Measurements from ENCODE around the gene MAPK8IP3. TPM values are rescaled to one million over a fixed set of nuclear protein-coding genes. Genes with fewer than 3 reads are reported as not detected.
"Not testable (repeated sequence)": the region's sequence is repeated elsewhere in the genome, so short reads cannot be mapped to it uniquely, and the experiment has no call there.

The MAPK8IP3 gene
- total RNA-seq, 3 donors from 2014 or later: 41.1 to 82.6 (median 71.6) TPM

GRCh38 chr16:1696863-1697262, 9.1 kb upstream of the MAPK8IP3 start:
- no peaks in the 10 kb centered on the region for H3K9me3 ChIP-seq
- no peaks in the 10 kb centered on the region for H3K36me3 ChIP-seq
- DNase-seq (ENCODE audit: low spot score in 2 of 2): no peak
- intact Hi-C loops (cut with DNase I; ENCODE audit: low total_unique reads): no loop called here
- no peak overlapping the region for H3K4me3 ChIP-seq
- TF ChIP-seq CTCF (IDR thresholded peaks at IDR 0.05) (no peak), POLR2A (IDR thresholded peaks at IDR 0.05) (no peak), POLR2AphosphoS5 (IDR thresholded peaks at IDR 0.05) (no peak)
- no peaks in the 10 kb centered on the region for H3K27me3 ChIP-seq
- no peaks in the 10 kb centered on the region for H3K4me1 ChIP-seq
- H3K27ac ChIP-seq: no peak overlapping the region

- no peaks in the 10 kb centered on the region for H3K36me3 ChIP-seq
- H3K27me3 ChIP-seq: no peaks in the 10 kb centered on the region
- intact Hi-C loops (cut with DNase I; ENCODE audit: low total_unique reads): no loop called here
- no peak for TF ChIP-seq CTCF (IDR thresholded peaks at IDR 0.05)
- no peak for TF ChIP-seq POLR2AphosphoS5 (IDR thresholded peaks at IDR 0.05)
- no peak for TF ChIP-seq POLR2A (IDR thresholded peaks at IDR 0.05)
- no peak for DNase-seq (ENCODE audit: low spot score in 2 of 2)
- no peaks in the 10 kb centered on the region for H3K4me1 ChIP-seq
- H3K27ac ChIP-seq: no peak overlapping the region
- no peak overlapping the region for H3K4me3 ChIP-seq
- no peaks in the 10 kb centered on the region for H3K9me3 ChIP-seq
Observed at GRCh38 chr16:1698680-1699079, 7.3 kb upstream of the MAPK8IP3 start.

GRCh38 chr16:1700246-1700645, 5.7 kb upstream of the MAPK8IP3 start:
- Histone ChIP-seq H3K4me1 (no peaks in the 10 kb centered on the region), H3K36me3 (no peaks in the 10 kb centered on the region), H3K9me3 (no peaks in the 10 kb centered on the region), H3K27me3 (no peaks in the 10 kb centered on the region), H3K4me3 (no peak overlapping the region), H3K27ac (no peak overlapping the region)
- intact Hi-C loops (cut with DNase I; ENCODE audit: low total_unique reads): no loop called here
- TF ChIP-seq POLR2A (IDR thresholded peaks at IDR 0.05) (no peak), POLR2AphosphoS5 (IDR thresholded peaks at IDR 0.05) (no peak), CTCF (IDR thresholded peaks at IDR 0.05) (no peak)
- DNase-seq (ENCODE audit: low spot score in 2 of 2): no peak

GRCh38 chr16:1701216-1701878, 4.6 kb upstream of the MAPK8IP3 start:
- TF ChIP-seq CTCF (IDR thresholded peaks at IDR 0.05) (no peak), POLR2A (IDR thresholded peaks at IDR 0.05) (no peak)
- intact Hi-C loops (cut with DNase I; ENCODE audit: low total_unique reads): no loop called here
- no peaks in the 10 kb centered on the region for H3K36me3 ChIP-seq
- no peak overlapping the region for H3K4me3 ChIP-seq
- H3K4me1 ChIP-seq: no peaks in the 10 kb centered on the region
- DNase-seq (ENCODE audit: low spot score in 2 of 2): no peak
- no peaks in the 10 kb centered on the region for H3K9me3 ChIP-seq
- no peaks in the 10 kb centered on the region for H3K27me3 ChIP-seq
- no peak overlapping the region for H3K27ac ChIP-seq

GRCh38 chr16:1705324-1705687, 689 bp upstream of the MAPK8IP3 start:
- intact Hi-C loops (cut with DNase I; ENCODE audit: low total_unique reads); DNase-seq (ENCODE audit: low spot score in 2 of 2); H3K36me3 ChIP-seq; H3K9me3 ChIP-seq; H3K27me3 ChIP-seq: not testable (repeated sequence)
- Histone ChIP-seq H3K27ac (peak overlapping the region; percentile 88 to 95), H3K4me3 (peak overlapping the region; percentile 89 to 97 (median 95)), H3K4me1 (peaks cover 8 to 12% of the 10 kb centered on the region in 2 donors)
